GM18909 (cell line): ENCODE data around the gene LILRB2.
"Not testable (repeated sequence)": the region's sequence is repeated elsewhere in the genome, so short reads cannot be mapped to it uniquely, and the experiment has no call there.

Experiments used
- ATAC-seq: cut with Tn5 transposase; IDR thresholded peaks from one replicate; pipeline ENCODE4 v1.9.1; 2021; ENCODE audit warnings: mild to moderate bottlenecking; ENCODE audit not compliant: unreplicated experiment, poor library complexity

Gene LILRB2

DNA sequence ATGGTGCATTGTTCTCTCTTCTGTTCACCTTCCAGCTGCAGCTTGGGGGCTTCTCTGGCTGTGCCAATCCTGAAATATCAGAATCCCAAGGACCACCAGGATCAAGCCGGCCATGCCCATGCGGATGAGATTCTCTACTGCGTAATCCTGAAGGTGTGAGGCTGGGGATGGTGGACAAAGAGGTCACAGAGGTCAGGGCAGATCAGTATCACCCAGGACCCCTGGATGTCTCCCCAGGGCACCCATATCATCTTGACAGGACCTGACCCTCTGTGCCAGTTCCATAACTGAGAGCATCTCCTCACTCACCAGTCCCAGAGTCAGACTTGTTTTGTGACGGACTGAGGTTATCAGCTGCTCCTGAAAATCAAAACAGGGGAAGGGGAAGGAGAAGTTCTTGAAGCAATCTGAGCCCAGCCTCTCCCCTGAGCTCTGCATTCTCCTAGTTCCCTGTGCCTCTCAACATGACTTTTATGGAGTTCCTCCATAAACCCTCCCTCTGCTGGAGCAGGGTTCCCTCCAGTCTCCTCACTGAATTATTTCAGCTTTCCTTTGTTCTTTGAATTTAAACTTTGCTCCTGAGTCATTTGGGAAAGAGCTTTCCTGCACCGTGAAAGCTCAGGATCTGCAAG is 26.6 kb upstream of the LILRB2 start:
- ATAC-seq: no peak

DNA sequence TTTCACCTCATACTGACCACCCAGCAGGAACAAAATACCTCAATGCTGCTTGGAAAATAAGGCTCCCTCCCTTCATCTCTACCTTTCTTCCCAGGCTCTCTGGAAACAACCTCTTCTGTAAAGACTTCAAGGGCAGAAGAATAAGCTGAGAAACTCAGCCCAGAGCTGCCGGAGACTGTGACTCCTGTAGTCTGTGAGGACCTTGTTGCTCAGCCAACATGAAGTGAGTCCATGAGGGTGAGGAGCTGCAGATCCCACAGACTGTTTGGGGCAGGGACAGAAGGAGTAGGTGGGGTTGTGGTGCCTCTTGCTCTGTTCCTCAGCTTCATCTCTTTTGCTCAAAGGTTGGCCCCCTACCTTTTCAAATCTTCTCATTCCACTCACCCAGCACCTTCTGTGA is 24.2 kb upstream of the LILRB2 start:
- no peak for ATAC-seq

DNA sequence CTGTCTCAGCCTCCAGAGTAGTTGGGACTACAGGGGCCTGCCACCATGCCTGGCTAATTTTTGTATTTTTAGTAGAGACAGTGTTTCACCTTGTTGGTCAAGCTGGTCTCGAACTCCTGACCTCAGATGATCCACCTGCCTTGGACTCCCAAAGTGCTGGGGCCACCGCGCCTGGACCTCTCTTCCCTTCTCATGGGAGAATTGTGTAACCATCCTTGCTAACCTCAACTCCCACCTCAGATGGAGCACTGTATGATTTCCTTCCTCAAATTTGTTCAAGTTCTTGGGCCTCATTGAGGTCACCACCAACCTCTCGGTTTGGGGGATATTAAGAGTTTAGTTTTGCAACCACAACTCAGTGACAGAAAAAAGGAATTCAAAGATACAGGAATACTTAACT is 21.3 kb upstream of the LILRB2 start:
- ATAC-seq: no peak

DNA sequence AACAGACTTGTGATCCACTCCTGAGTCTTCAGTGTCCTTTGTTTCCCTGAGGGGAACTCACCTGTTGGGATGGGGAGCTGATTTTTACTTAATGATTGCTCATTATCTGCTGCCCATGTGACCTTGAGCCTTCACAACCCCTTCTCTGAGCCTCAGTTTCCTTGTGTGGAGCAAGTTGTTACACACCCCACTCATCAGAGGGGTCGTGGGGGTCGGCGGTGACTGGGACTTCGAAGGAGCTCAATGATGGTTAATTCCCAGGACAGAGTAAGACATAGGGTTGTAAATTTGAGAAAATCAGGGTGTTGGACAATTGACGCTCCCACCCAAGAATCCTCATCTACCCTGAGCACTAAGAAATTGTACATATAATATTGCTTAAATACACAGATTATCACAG is 18.6 kb upstream of the LILRB2 start:
- ATAC-seq: no peak

DNA sequence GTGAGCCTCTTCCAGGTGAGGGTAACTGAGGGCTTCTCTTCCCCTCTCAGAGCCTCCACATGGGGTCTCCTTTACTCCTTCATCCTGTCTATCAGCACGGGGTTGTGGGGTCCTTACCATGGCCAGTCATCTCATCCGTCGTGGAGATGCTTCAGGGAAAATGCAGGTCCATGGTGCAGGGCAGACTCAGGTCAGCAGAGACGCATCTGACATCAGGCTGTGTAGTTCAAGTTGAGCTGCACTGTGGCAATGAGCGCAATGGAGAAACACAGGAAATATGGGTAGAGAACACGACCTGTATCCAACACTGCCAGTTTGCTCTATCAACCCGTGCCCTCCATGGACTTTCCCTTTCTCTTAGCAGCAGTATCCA is 18.2 kb upstream of the LILRB2 start:
- ATAC-seq: no peak

DNA sequence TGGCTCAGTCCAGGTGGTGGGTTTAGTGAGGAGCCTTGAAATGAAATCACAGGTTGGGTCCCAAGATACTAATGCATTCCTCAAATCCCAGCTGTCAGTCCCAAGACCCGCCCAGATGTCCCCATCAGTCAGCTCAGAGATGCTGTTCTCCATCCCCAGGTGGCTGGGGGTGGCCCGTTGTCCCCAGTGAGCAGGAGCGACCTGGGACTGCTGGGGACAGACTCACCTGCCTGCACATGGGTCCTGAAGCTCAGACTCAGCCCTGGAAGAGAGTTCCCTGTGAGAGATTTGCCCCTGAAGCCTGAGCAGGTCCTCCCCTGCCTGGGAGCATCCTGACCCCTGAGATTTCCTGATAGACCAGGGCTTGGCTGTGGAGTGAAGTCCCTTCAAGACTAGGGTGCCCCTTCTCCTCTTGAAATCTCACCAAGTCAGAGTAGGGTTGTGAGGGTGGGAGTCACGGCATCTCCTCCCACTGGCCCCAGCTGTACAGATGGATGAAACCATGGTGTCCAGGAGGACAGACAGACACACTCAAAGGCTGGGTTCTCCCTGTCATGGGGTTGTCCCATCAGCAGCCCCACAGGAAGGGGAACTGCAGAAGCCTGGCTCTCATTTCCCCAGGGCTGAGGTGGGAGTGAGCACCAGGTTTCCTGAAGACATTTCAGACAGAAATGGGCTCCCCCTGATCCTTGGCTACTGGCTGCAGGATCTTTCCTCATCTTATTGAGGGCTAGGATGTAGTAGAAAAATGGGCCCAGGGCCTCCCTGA is 17.6 kb upstream of the LILRB2 start:
- no peak for ATAC-seq

DNA sequence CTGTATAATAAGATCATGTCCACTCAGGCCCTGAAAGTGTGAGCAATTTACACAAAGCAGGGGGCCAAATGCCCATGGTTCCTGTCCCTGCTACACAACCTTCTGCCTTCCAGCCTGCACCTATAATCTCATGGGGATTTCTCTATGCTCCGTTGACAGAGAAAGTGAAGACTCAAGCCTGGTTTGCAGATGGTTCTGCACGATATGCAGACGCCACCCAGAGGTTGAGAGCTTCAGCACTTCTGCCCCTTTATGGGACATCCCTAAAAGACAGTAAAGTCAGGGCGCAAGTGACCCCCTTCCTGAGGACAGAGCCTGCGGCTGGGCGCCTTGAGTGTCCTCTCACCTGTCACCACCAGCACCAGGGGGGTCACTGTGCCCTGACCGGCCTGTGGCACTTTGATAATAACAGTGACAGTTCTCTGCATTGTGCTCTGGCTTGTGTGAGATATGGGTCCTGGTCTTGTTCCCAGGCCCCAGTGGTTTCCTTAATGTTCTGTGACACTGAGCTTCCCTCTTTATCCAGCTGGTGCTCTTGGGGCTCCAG is 16.9 kb upstream of the LILRB2 start:
- no peak for ATAC-seq

DNA sequence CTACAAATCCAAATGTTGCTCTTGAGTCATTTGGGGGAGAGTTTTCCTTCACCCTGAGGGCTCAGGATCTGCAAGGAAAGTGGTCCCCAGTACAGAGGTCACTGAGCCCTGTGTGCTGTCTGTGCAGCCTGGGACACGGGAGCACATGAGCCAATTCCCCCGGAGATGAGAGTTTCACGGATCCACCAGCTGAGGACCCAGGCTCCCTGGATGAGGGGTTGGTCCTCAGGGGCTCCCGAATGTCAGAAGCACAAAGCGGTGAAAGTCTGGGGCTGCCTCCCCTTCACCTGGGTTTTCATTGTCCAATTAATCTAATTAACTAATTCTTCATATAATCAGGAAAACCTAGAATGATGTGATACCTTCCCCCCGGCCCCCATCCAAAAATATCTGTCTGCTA is 13.6 kb upstream of the LILRB2 start:
- no peak for ATAC-seq

DNA sequence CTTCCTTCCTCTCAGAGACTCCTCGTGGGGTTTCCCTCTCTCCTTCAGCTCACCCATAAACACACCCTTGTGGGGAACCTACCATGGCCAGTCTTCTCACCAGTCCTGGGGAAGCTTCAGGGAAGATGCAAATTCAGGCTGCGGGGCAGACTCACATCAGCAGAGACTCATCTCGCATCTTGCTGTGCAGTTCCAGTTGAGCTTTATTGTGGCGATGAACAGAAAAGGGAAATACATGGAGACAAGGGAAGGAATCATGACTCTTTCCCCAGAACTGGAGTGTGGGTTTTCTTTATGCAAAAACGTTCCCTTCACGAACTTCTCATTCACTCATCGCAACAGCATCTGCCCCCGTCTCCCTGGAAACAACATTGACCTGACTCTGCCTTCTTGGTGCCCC is 8.2 kb upstream of the LILRB2 start:
- ATAC-seq: not testable (repeated sequence)

DNA sequence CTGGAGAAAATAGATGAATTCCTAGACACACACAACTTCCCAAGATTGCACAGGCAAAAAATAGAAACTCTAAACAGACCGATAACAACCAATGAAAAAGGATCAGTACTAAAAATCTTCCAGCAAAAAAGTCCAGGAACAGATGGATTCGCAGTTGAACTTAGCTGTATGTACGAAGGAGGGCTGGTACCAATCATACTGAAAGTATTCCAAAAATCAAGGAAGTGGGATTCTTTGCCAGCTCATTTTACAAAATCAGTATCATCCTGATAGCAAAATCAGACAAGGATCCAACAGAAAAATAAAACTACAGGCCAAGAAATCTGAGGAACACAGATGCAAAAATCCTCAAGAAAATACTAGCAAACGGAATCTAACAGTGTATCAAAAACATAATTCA is 6.5 kb upstream of the LILRB2 start:
- ATAC-seq: no peak

DNA sequence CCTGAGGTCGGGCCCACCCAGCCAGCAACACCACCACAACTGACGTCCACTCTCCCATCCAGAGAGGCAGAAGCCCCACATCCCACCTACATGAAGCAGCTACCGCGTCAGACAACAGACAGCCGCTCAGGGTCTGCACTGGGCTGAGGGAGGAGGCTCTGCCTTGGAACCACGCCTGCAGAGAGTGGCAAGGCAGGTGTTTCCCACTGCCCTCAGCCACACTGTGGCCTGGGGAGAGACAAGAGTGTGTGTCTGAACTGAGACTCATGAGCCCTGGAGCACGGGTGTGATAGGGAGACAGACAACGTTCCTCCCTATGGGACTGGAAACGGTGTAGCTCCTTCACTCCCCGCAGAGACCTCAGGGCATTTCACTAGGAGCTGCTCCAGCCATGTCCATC is 5.4 kb upstream of the LILRB2 start:
- not testable (repeated sequence) for ATAC-seq

DNA sequence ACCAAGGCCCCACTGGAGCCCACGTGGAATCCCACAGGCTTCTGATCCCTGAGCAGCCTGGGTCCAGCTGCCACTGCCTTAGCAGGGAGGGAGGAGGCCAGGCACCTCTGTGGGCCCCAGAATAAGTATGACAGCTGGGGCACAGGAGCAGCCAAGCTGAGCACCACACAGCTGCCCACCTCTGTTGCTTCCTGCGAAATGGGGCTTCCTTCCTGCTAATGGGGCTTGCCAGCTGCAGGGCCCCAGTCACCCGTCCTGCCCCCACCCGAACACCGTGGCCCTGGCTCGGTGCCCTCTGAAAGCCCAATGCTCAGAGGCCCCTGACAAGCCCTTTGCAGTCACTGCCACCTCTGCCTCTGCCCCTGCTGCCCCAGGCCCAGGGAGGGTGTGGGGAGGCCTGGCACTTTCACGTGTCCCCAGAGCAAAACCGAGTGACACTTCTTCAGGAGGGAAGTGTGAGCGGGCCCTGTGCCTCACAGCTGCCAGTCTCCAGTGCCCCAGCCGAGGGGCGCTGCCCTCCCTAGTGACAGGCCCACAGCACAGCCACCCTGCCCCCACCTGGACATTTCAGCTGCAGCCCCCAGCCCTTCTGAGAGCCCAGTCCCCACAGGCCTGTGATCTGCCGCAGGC is 4.6 kb upstream of the LILRB2 start:
- not testable (repeated sequence) for ATAC-seq

DNA sequence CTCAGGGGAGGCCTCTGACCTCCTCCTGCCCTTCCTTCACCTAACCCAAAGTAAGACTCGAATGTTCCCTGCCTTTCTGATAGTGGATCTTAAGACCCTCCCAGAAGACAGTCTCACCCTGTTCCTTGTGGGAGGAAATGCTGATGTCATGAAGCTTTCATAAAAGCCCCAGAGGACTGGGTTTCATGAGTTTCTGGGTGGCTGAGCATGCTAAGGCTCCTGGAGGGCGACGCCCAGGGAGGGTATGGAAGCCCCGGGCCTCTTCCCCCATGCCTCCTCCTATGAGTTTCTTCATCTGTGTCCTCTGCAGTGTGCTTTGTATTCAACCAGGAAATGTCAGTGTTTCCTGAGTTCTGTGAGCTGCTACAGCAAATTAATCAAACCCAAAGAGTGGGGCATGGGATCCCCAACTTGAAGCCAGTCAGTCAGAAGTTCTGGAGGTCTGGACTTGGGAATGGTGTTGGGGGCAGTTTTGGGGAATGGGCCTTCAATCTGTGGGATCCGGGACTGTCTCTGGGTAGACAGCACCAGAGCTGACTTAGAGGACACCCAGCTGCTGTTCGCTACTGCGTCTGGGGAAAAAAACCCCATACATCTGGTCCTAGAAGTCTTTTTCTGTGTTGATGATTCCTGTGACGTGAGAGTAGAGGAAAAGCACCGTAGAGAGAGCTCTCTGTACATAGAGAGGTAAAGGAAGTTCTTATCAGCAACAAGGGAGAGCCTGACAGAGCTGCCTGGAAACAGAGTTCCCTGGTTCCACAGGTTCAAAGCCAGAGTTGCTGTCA is 2.0 kb upstream of the LILRB2 start:
- no peak for ATAC-seq

DNA sequence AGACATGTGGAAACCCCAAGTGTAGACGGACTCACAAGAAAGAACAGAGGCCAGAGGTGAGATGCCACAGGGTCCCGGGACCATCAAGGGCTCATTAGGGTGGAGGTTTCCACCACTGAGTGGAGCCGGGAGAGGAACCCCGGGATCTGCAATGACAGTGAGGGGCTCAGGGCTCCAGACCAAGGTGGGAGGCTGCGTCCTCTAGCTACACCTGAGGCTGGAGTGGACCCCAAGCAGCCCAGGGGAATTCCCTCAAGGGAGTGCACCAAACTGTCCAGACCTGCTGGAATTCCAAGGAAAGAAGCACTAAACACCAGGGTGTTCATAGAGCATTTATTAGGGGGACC is 792 bp upstream of the LILRB2 start:
- ATAC-seq: not testable (repeated sequence)

DNA sequence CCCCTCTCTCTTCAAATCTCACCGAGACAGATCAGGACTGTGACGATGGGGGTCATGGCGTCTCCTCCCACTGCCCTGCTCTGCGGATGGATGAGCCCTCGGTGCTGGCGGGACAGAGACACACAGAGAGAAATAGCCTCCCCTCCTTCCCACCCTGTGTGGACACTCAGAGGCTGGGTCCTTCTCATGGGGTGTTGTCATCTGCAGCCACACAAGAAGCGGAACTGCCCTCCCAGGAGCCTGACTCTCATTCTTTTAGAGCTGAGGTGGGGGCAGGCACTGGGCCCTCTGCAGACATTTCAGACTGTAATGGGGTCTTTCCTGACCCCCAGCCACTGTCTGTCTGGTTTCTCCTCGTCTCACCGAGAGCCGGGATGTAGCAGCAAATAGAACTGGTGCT is 469 bp downstream of the LILRB2 start:
- ATAC-seq: not testable (repeated sequence)

DNA sequence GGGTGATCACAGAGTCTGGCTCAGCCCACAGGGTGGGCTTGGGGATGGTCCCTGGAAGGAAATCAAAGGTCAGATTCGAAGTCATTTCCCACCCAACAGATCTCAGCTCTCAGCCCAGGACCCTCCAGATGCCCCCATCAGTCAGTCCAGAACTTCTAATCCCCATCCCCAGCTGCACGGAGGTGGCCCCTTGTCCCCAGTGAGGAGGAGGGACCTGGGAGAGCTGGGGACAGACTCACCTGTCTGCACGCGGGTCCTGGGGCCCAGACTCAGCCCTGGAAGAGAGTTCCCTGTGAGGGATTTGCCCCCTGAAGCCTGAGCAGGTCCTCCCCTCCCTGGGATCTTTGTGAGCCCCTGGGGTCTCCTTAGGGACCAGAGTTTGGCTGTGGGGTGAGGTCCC is 885 bp downstream of the LILRB2 start:
- ATAC-seq: not testable (repeated sequence)

DNA sequence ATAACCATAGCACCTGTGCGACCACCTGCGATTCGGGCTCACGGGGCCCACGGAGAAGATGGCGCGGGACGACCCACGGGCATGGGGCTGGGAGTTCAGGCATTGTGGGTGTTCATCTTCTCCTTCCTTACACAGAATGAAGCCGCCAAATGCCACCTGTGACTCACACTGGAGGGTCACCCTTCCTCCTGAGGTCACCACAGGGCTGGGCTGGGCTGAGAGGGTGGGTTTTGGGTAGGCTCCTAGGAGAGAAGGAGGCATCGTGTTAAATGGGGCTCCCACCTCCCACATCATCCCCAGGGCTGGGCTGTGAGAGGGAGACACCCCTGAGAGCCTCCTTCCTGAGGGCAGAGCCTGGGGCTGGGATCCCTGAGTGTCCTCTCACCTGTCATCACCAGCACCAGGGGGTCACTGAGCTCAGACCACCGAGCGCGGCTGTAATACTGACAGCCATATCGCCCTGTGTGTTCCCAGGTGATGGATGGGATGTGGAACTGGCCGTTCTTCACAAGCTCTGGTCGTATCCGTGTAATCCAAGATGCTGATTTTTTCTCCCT is 1.4 kb downstream of the LILRB2 start:
- ATAC-seq: no peak

DNA sequence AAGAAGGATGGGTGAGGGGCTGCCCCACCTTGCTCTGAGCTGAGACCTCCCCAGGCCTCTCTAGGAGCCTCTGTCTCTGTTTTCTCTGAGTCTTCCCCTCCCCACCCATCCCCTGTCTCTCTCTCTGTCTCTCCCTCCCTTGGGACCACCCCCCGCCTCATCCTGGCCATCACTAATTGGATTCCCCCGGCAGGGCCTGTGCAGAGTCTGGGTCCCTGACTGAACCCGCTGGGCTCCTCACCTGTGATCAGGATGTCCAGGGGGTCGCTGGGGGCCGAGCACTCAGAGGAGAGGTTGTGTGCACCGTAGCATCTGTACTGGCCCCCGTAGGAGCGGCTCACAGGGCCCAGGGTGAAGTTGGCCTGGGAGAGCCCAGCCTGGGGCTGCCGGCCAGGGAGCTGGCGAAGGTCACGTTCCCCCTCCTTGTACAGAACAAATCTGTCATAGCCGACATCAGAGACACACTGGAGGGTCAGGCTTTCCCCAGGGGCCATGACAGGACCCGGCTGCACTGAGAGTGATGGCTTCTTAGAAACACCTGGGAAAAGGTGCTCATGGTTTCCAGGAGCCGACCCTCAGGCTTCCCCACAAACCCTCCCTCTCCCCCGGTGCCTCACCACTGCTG is 2.2 kb downstream of the LILRB2 start:
- not testable (repeated sequence) for ATAC-seq

DNA sequence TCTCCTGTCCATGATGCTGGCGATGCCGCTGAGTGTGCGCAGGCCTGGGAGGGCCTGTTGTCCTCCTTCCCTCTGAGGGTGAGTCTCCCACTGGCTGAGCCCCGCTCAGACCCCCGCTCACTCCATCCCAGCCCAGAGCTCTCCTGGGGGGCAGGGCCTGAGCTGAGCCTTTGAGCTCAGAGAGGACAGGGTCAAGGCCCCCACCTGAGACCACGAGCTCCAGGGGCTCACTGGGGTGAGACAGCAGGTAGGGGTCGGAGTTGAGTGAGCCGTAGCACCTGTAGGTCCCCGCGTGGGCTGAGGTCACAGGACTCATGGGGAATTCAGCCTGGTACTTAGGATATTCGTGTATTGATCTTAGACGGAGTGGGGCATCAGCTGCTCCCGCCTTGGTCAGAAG is 2.9 kb downstream of the LILRB2 start:
- ATAC-seq: not testable (repeated sequence)

DNA sequence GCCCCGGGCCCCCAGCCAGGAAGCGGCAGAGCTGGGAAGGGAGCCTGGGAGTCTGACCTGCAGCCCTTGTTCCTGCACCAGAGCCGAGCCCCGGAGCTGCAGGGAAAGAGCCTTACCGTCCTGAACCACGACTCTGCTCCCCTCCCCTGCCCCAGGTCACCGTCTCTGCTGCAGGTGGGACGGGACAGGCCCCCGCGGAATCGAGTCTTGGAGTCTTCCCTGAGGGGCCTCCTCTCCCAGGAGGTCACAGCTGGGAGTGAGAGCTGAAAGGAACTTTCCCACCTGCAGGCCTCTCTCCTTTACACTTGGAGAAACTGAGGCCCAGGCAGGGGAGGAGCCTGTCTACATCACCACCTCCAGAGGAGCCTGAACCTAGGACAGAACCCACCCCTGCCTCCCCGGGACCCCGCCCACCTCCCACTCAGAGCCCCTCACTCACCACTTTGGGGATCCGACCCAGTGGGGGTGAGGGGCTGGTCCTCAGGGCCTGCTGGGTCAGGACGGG is 3.7 kb downstream of the LILRB2 start:
- not testable (repeated sequence) for ATAC-seq
